ENCODE measurements around the gene MYCL.

DNA sequence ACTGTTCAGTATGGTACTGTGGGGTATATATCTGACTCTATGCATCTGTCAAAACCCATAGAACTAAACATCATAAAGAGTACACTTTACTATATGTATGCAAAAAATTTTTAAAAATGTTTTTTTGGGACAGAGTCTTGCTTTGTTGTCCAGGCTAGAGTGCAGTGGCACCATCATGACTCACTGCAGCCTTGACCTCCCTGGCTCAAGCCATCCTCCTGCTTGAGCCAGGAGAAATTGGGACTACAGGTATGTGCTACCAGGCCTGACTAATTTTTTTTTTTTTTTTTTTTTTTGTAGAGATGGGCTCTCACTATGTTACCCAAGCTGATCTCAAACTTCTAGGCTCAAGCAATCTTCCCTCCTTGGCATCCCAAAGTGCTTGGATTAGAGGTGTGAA lies 29.9 kb downstream of the MYCL start:
- TF ChIP-seq EZH2 (conservative IDR thresholded peaks at IDR 0.05; ENCODE audit: low read depth, low read length) (no peak), FOXP1 (IDR thresholded peaks at IDR 0.05) (no peak), FOXP1 (CRISPR knock-in tag; IDR thresholded peaks at IDR 0.05) (no peak)
- TF ChIP-seq, protein P1, sequence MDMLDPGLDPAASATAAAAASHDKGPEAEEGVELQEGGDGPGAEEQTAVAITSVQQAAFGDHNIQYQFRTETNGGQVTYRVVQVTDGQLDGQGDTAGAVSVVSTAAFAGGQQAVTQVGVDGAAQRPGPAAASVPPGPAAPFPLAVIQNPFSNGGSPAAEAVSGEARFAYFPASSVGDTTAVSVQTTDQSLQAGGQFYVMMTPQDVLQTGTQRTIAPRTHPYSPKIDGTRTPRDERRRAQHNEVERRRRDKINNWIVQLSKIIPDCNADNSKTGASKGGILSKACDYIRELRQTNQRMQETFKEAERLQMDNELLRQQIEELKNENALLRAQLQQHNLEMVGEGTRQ (IDR thresholded peaks at IDR 0.05; ENCODE audit: low read depth, low read length), result no peak
- TF ChIP-seq, protein P1 (CRISPR knock-in tag; IDR thresholded peaks at IDR 0.05; ENCODE audit: borderline replicate concordance), result no peak
- TF ChIP-seq, protein P2, sequence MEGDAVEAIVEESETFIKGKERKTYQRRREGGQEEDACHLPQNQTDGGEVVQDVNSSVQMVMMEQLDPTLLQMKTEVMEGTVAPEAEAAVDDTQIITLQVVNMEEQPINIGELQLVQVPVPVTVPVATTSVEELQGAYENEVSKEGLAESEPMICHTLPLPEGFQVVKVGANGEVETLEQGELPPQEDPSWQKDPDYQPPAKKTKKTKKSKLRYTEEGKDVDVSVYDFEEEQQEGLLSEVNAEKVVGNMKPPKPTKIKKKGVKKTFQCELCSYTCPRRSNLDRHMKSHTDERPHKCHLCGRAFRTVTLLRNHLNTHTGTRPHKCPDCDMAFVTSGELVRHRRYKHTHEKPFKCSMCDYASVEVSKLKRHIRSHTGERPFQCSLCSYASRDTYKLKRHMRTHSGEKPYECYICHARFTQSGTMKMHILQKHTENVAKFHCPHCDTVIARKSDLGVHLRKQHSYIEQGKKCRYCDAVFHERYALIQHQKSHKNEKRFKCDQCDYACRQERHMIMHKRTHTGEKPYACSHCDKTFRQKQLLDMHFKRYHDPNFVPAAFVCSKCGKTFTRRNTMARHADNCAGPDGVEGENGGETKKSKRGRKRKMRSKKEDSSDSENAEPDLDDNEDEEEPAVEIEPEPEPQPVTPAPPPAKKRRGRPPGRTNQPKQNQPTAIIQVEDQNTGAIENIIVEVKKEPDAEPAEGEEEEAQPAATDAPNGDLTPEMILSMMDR (CRISPR knock-in tag; IDR thresholded peaks at IDR 0.05), result no peak
- TF ChIP-seq, protein P3, sequence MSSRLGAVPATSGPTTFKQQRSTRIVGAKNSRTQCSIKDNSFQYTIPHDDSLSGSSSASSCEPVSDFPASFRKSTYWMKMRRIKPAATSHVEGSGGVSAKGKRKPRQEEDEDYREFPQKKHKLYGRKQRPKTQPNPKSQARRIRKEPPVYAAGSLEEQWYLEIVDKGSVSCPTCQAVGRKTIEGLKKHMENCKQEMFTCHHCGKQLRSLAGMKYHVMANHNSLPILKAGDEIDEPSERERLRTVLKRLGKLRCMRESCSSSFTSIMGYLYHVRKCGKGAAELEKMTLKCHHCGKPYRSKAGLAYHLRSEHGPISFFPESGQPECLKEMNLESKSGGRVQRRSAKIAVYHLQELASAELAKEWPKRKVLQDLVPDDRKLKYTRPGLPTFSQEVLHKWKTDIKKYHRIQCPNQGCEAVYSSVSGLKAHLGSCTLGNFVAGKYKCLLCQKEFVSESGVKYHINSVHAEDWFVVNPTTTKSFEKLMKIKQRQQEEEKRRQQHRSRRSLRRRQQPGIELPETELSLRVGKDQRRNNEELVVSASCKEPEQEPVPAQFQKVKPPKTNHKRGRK (CRISPR knock-in tag; IDR thresholded peaks at IDR 0.05), result no peak
